ENCODE results near the gene AFF3.

DNA sequence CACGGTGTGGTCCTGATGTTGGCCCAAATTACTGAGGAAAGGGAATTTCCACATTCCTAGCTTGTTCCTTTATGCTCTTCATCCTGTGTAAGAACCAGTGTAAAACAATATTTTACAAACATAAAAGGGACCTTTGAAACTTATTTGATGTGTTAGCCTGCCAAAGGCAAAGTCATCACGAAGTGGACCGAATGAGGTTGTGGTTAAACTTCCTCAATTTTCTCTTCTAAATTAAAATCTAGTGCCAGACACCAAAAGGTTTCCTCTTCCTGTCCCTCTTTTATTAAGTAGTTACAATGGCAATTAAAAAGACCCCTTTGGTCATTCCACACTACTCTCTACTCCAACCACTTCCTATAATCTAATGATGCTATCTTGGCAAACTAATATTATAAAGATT lies 279.8 kb downstream of the AFF3 start:
- TF ChIP-seq EP300 (IDR thresholded peaks at IDR 0.05; ENCODE audit: borderline replicate concordance), result no peak
- no peak for TF ChIP-seq RAD21 (IDR thresholded peaks at IDR 0.05; ENCODE audit: low read depth)
- TF ChIP-seq MAX (IDR thresholded peaks at IDR 0.05), result no peak
- TF ChIP-seq REST (IDR thresholded peaks at IDR 0.05; ENCODE audit: low read depth), result no peak
- TF ChIP-seq YY1 (IDR thresholded peaks at IDR 0.05; ENCODE audit: low read depth), result no peak
- TF ChIP-seq TAF1 (IDR thresholded peaks at IDR 0.05; ENCODE audit: low read depth), result no peak
- no peak for TF ChIP-seq EGR1 (IDR thresholded peaks at IDR 0.05)
- no peak for TF ChIP-seq NFIC (IDR thresholded peaks at IDR 0.05)
- no peak for TF ChIP-seq ZBTB7A (IDR thresholded peaks at IDR 0.05; ENCODE audit: low read depth)
- no peak for TF ChIP-seq CEBPB (IDR thresholded peaks at IDR 0.05)
- no peak for TF ChIP-seq TCF12 (IDR thresholded peaks at IDR 0.05; ENCODE audit: low read depth)
- TF ChIP-seq TEAD4 (IDR thresholded peaks at IDR 0.05), result no peak

Data from Ishikawa (cell line).